Endothelial cell of umbilical vein (primary cell): Measurements from ENCODE around the gene CHD6. TPM values are rescaled to one million over a fixed set of nuclear protein-coding genes. Genes with fewer than 3 reads are reported as not detected.

Experiments used
- BruUV-seq: library from RNA; stranded (reverse); fragments of 400-500 nt; replicated peaks from 2 replicates; lab custom pipeline; 2021; lab: Mats Ljungman, UMichigan
- CTCF ChIA-PET: fragments of 300-600, 350-600 bp; sonication (Branson Sonifier 250); formaldehyde crosslinking; loops from one replicate; lab custom pipeline; 2021; ENCODE audit warnings: antibody characterized with exemption, inconsistent platforms; lab: Charles Lee
- POLR2A ChIA-PET: fragments of 300-600, 350-600 bp; sonication (Branson Sonifier 250); formaldehyde crosslinking; loops from one replicate; lab custom pipeline; 2021; ENCODE audit warnings: antibody characterized with exemption, inconsistent platforms; lab: Charles Lee
- DNase-seq: peaks from one replicate; pipeline ENCODE4 v3.0.0-alpha.2; 2011; ENCODE audit warnings: low read depth, low spot score
- FAIRE-seq: peaks from 2 replicates; lab custom pipeline; 2011; peaks lifted over from hg19 to GRCh38; lab: Jason Lieb, UNC
- H2AFZ ChIP-seq: 2 replicates; pipeline ENCODE4 v1.6.0; 2012; ENCODE audit warnings: low read depth, low read length, control low read depth, inconsistent platforms
- H3K27ac ChIP-seq: 2 replicates; pipeline ENCODE4 v1.5.1; 2011; ENCODE audit warnings: low read depth, mild to moderate bottlenecking, control low read depth, low read length, moderate library complexity; ENCODE audit not compliant: insufficient read depth
- H3K27me3 ChIP-seq, 2 experiments: 2 replicates each; pipeline versions ENCODE4 v1.6.0 to v1.6.1; 2011; ENCODE audit warnings: low read length in 2 of 2, mixed read lengths in 1 of 2; ENCODE audit not compliant: control insufficient read depth in 2 of 2, insufficient read depth in 2 of 2
- H3K36me3 ChIP-seq, 2 experiments: 2 replicates in 1 of 2; 3 replicates in 1 of 2; pipeline ENCODE4 v1.5.1; 2011; ENCODE audit warnings: low read length in 2 of 2, mild to moderate bottlenecking in 1 of 2, moderate library complexity in 1 of 2; ENCODE audit not compliant: control insufficient read depth in 2 of 2, insufficient read depth in 2 of 2; ENCODE audit errors: extremely low read depth in 1 of 2
- H3K4me1 ChIP-seq: 3 replicates; pipeline ENCODE4 v1.5.1; 2011; ENCODE audit warnings: mild to moderate bottlenecking, low read length; ENCODE audit not compliant: control insufficient read depth, insufficient read depth; ENCODE audit errors: extremely low read depth
- H3K4me2 ChIP-seq: 2 replicates; pipeline ENCODE4 v1.6.1; 2011; ENCODE audit warnings: low read length, control low read depth, mixed read lengths; ENCODE audit not compliant: insufficient read depth
- H3K4me3 ChIP-seq, 3 experiments: fragments of 200-600 bp in 1 of 3; sonication (generic), shearing (Covaris generic) in 1 of 3; replicated peaks in 1 of 3; 2 replicates each; pipeline ENCODE4 v1.5.1; 2011 to 2016; ENCODE audit warnings: control low read depth in 3 of 3, low read length in 3 of 3, mild to moderate bottlenecking in 2 of 3, inconsistent platforms in 1 of 3, low read depth in 1 of 3, moderate library complexity in 1 of 3; ENCODE audit not compliant: insufficient read depth in 1 of 3
- H3K79me2 ChIP-seq: 2 replicates; pipeline ENCODE4 v1.6.0; 2012; ENCODE audit warnings: low read length, inconsistent platforms; ENCODE audit not compliant: control insufficient read depth, insufficient read depth
- H3K9ac ChIP-seq: replicated peaks from 2 replicates; pipeline ENCODE3; 2011; ENCODE audit warnings: low read length, control low read depth; ENCODE audit not compliant: insufficient read depth; ENCODE audit errors: extremely low read depth
- H3K9me1 ChIP-seq: replicated peaks from 3 replicates; pipeline ENCODE4 v1.6.0; 2011; ENCODE audit warnings: mild to moderate bottlenecking, low read length; ENCODE audit not compliant: control insufficient read depth, insufficient read depth; ENCODE audit errors: extremely low read depth
- H3K9me3 ChIP-seq: replicated peaks from 2 replicates; pipeline ENCODE4 v1.5.1; 2012; ENCODE audit warnings: low read length, inconsistent platforms; ENCODE audit not compliant: control insufficient read depth, insufficient read depth
- H4K20me1 ChIP-seq: replicated peaks from 2 replicates; pipeline ENCODE3; 2011; ENCODE audit warnings: mild to moderate bottlenecking, low read length; ENCODE audit not compliant: control insufficient read depth, insufficient read depth; ENCODE audit errors: extremely low read depth
- EZH2 ChIP-seq: IDR thresholded peaks from 2 replicates; pipeline ENCODE4 v1.6.1; 2012; ENCODE audit warnings: borderline replicate concordance, low read depth, mild to moderate bottlenecking, moderate library complexity, low read length, inconsistent platforms; ENCODE audit not compliant: severe bottlenecking
- FOS ChIP-seq: IDR thresholded peaks from 2 replicates; pipeline ENCODE4 v1.6.1; 2011; ENCODE audit warnings: mild to moderate bottlenecking, low read length, moderate library complexity, borderline replicate concordance; ENCODE audit not compliant: insufficient read depth
- GATA2 ChIP-seq: IDR thresholded peaks from 2 replicates; pipeline ENCODE4 v1.7.0; 2011; ENCODE audit warnings: low read depth, mild to moderate bottlenecking, moderate library complexity, mixed read lengths, low read length; ENCODE audit not compliant: insufficient read length, insufficient read depth
- JUN ChIP-seq: IDR thresholded peaks from 2 replicates; pipeline ENCODE4 v1.6.1; 2011; ENCODE audit warnings: borderline replicate concordance, low read depth; ENCODE audit not compliant: insufficient read length, insufficient read depth
- MYC ChIP-seq: IDR thresholded peaks from one replicate; pipeline ENCODE4 v1.6.1; 2011; ENCODE audit warnings: mild to moderate bottlenecking, low read depth, low read length
- POLR2A ChIP-seq: IDR thresholded peaks from 2 replicates; pipeline ENCODE4 v1.6.1; 2012; ENCODE audit warnings: low read depth, mild to moderate bottlenecking, control low read depth, low read length
- POLR2AphosphoS5 ChIP-seq: IDR thresholded peaks from 2 replicates; pipeline ENCODE4 v1.6.1; 2012; ENCODE audit warnings: low read depth, mild to moderate bottlenecking, control low read depth, low read length, moderate library complexity; ENCODE audit not compliant: insufficient read depth
- dilution Hi-C: fragments of 300-500 bp; cut with MboI; formaldehyde crosslinking; loops from one replicate; pipeline ENCODE4 v1.15.0; 2019; ENCODE audit warnings: low sequenced_read_pairs; ENCODE audit not compliant: extremely low pct_ligation_motif_present
- intact Hi-C: fragments of 100-400 bp; cut with micrococcal nuclease; formaldehyde crosslinking; loops from one replicate; pipeline ENCODE4 v1.10.0; 2022
- polyA plus RNA-seq, 4 experiments: library from polyadenylated mRNA; depleted of rRNA in 3 of 4; stranded (reverse) in 3 of 4; unstranded in 1 of 4; fragments of >200 nt; gene quantifications; 2 replicates each; pipeline versions ENCODE4 v1.2.1 to v1.2.3, GENCODE V29; 2011 to 2012; ENCODE audit warnings: missing spikeins in 1 of 4
- total RNA-seq: library from RNA; stranded (reverse); gene quantifications from 2 replicates; pipeline ENCODE4 v1.2.3, GENCODE V29; 2021
- TF ChIP-seq, protein P1 (sequence below), 2 donors: IDR thresholded peaks; 1 replicate in 1 of 2; 2 replicates in 1 of 2; pipeline ENCODE4 v1.5.1; 2011; ENCODE audit warnings: low read length in 2 of 2, mild to moderate bottlenecking in 2 of 2, moderate library complexity in 2 of 2, control low read depth in 1 of 2, inconsistent platforms in 1 of 2, low read depth in 1 of 2; ENCODE audit not compliant: insufficient read depth in 1 of 2; ENCODE audit errors: extremely low read depth in 1 of 2
- TF ChIP-seq, protein P2 (sequence below): IDR thresholded peaks from 2 replicates; pipeline ENCODE4 v1.6.1; 2011; ENCODE audit not compliant: insufficient read depth, insufficient read length

The CHD6 gene
- total and polyA plus RNA-seq, 2 donors (not counting 3 experiments of a cell fraction or from before 2014, with no cell fraction given): 7.2 to 33.7 TPM

DNA sequence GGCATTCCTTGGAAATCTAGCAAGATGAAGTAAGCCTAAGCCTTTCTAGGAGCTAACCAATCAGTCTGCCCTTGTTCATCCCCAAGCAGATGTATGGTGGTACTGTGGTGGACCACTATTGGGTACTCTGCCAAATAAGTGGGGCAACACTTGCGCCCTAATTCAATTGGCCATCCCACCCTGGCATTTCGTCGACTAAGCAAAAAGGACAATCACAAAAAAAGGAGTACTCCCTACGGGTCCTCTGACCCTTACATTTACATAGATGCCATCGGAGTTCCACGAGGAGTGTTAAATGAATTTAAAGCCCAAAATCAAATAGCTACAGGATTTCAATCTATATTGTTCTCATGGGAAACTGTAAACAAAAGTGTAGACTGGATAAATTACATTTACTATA lies 19.5 kb downstream of the CHD6 start:
- H3K36me3 ChIP-seq: no peaks in the 10 kb centered on the region
- H3K4me3 ChIP-seq: no peak overlapping the region
- H3K27ac ChIP-seq: no peak overlapping the region
- peaks cover 3% of the 10 kb centered on the region for H3K9me3 ChIP-seq
- BruUV-seq: no TSS peak
- TF ChIP-seq EZH2 (no peak), POLR2AphosphoS5 (no peak), POLR2A (no peak), FOS (no peak), JUN (no peak), MYC (no peak), GATA2 (no peak)
- TF ChIP-seq, protein P1, sequence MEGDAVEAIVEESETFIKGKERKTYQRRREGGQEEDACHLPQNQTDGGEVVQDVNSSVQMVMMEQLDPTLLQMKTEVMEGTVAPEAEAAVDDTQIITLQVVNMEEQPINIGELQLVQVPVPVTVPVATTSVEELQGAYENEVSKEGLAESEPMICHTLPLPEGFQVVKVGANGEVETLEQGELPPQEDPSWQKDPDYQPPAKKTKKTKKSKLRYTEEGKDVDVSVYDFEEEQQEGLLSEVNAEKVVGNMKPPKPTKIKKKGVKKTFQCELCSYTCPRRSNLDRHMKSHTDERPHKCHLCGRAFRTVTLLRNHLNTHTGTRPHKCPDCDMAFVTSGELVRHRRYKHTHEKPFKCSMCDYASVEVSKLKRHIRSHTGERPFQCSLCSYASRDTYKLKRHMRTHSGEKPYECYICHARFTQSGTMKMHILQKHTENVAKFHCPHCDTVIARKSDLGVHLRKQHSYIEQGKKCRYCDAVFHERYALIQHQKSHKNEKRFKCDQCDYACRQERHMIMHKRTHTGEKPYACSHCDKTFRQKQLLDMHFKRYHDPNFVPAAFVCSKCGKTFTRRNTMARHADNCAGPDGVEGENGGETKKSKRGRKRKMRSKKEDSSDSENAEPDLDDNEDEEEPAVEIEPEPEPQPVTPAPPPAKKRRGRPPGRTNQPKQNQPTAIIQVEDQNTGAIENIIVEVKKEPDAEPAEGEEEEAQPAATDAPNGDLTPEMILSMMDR (IDR thresholded peaks at IDR 0.05; ENCODE audit: extremely low read depth in 1 of 2, insufficient read depth in 1 of 2, low read depth in 1 of 2, low read length in 2 of 2): no peak
- TF ChIP-seq, protein P2, sequence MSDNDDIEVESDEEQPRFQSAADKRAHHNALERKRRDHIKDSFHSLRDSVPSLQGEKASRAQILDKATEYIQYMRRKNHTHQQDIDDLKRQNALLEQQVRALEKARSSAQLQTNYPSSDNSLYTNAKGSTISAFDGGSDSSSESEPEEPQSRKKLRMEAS: no peak
- intact Hi-C loops: no loop called here
- POLR2A ChIA-PET: no interaction called here
- H4K20me1 ChIP-seq: peaks cover 5% of the 10 kb centered on the region
- dilution Hi-C loops: no loop called here
- H3K27me3 ChIP-seq: no peaks in the 10 kb centered on the region
- H3K4me1 ChIP-seq: no peaks in the 10 kb centered on the region
- no peak overlapping the region for H2AFZ ChIP-seq
- FAIRE-seq (no peak), DNase-seq (no peak)
- CTCF ChIA-PET: no interaction called here
- H3K9ac ChIP-seq: no peak overlapping the region
- no peak overlapping the region for H3K4me2 ChIP-seq
- peaks cover 39% of the 10 kb centered on the region for H3K79me2 ChIP-seq
- no peaks in the 10 kb centered on the region for H3K9me1 ChIP-seq
